Measurements from ENCODE around the gene ABHD12B.

ABHD12B gene

GRCh38 chr14:50865391-50866076 is 6.3 kb upstream of the ABHD12B start:
- H3K4me3 ChIP-seq (replicated peaks; ENCODE audit: low read depth, low read length), result no peak overlapping the region
- no peak for DNase-seq (ENCODE audit: extremely low read depth, low read depth)
- TF ChIP-seq CTCF (IDR thresholded peaks at IDR 0.05; ENCODE audit: low read depth, low read length, missing control alignments), result no peak

- DNase-seq (ENCODE audit: extremely low read depth, low read depth), result no peak
Observed at GRCh38 chr14:50871228-50871627, 625 bp upstream of the ABHD12B start.

GRCh38 chr14:50874757-50875156 is 2.9 kb downstream of the ABHD12B start:
- no peak for TF ChIP-seq CTCF (IDR thresholded peaks at IDR 0.05; ENCODE audit: low read depth, low read length, missing control alignments)
- no peak overlapping the region for H3K4me3 ChIP-seq (replicated peaks; ENCODE audit: low read depth, low read length)
- DNase-seq (ENCODE audit: extremely low read depth, low read depth), result no peak

More at GRCh38 chr14:50871228-50871627, 625 bp upstream of the ABHD12B start:
- TF ChIP-seq CTCF (IDR thresholded peaks at IDR 0.05; ENCODE audit: low read depth, low read length, missing control alignments), result no peak
- no peak overlapping the region for H3K4me3 ChIP-seq (replicated peaks; ENCODE audit: low read depth, low read length)

- no peak for TF ChIP-seq CTCF (IDR thresholded peaks at IDR 0.05; ENCODE audit: low read depth, low read length, missing control alignments)
- H3K4me3 ChIP-seq (replicated peaks; ENCODE audit: low read depth, low read length), result no peak overlapping the region
- DNase-seq (ENCODE audit: extremely low read depth, low read depth), result no peak
Observed at GRCh38 chr14:50875359-50876070, 3.7 kb downstream of the ABHD12B start.

- no peak for TF ChIP-seq CTCF (IDR thresholded peaks at IDR 0.05; ENCODE audit: low read depth, low read length, missing control alignments)
- no peak for DNase-seq (ENCODE audit: extremely low read depth, low read depth)
Observed at GRCh38 chr14:50882932-50883826, 11.3 kb downstream of the ABHD12B start.

GRCh38 chr14:50883827-50884197 is 12.0 kb downstream of the ABHD12B start:
- TF ChIP-seq CTCF (IDR thresholded peaks at IDR 0.05; ENCODE audit: low read depth, low read length, missing control alignments), result no peak
- H3K4me3 ChIP-seq (replicated peaks; ENCODE audit: low read depth, low read length), result no peak overlapping the region
- no peak for DNase-seq (ENCODE audit: extremely low read depth, low read depth)

More at GRCh38 chr14:50882932-50883826, 11.3 kb downstream of the ABHD12B start:
- no peak overlapping the region for H3K4me3 ChIP-seq (replicated peaks; ENCODE audit: low read depth, low read length)

Data from HFF-Myc (cell line).